Calu3 (cell line): ENCODE data around the gene WNT7A. TPM values are rescaled to one million over a fixed set of nuclear protein-coding genes. Genes with fewer than 3 reads are reported as not detected.
"Not testable (repeated sequence)": the region's sequence is repeated elsewhere in the genome, so short reads cannot be mapped to it uniquely, and the experiment has no call there.

Experiments
- Bru-seq: library from RNA; stranded (reverse); fragments of 400-500 nt; gene quantifications from one replicate; lab custom pipeline; 2021; lab: Mats Ljungman, UMichigan
- BruChase-seq, 2 experiments: library from RNA; stranded (reverse); fragments of 400-500 nt; gene quantifications; one replicate each; lab custom pipeline; 2021; lab: Mats Ljungman, UMichigan
- BruUV-seq: library from RNA; stranded (reverse); fragments of 400-500 nt; replicated peaks from 2 replicates; lab custom pipeline; 2021; lab: Mats Ljungman, UMichigan
- CTCF ChIA-PET: fragments of 300-600 bp; sonication (Branson Sonifier 250); formaldehyde crosslinking; loops from one replicate; lab custom pipeline; 2022; ENCODE audit warnings: antibody characterized with exemption; lab: Charles Lee
- DNase-seq: peaks from one replicate; pipeline ENCODE4 v3.0.0; 2022
- H3K27ac Mint-ChIP-seq: one replicate; pipeline ENCODE4 v1.8.0; 2022; ENCODE audit warnings: mixed read lengths; ENCODE audit not compliant: unreplicated experiment
- H3K27me3 Mint-ChIP-seq: one replicate; pipeline ENCODE4 v1.8.0; 2022; ENCODE audit warnings: mixed read lengths; ENCODE audit not compliant: unreplicated experiment
- H3K36me3 Mint-ChIP-seq: one replicate; pipeline ENCODE4 v1.8.0; 2022; ENCODE audit warnings: mild to moderate bottlenecking, moderate library complexity, mixed read lengths; ENCODE audit not compliant: insufficient read depth, unreplicated experiment
- H3K4me1 Mint-ChIP-seq: one replicate; pipeline ENCODE4 v1.8.0; 2022; ENCODE audit warnings: mild to moderate bottlenecking, low read depth, mixed read lengths; ENCODE audit not compliant: unreplicated experiment
- H3K4me3 Mint-ChIP-seq: one replicate; pipeline ENCODE4 v1.8.0; 2022; ENCODE audit warnings: mild to moderate bottlenecking, low read depth, moderate library complexity, mixed read lengths; ENCODE audit not compliant: unreplicated experiment
- H3K9me3 Mint-ChIP-seq: one replicate; pipeline ENCODE4 v1.8.0; 2022; ENCODE audit warnings: low read depth, mixed read lengths; ENCODE audit not compliant: unreplicated experiment
- CTCF ChIP-seq: fragments of 200-600 bp; IDR thresholded peaks from one replicate; pipeline ENCODE4 v1.8.0; 2022; ENCODE audit warnings: antibody characterized with exemption; ENCODE audit not compliant: unreplicated experiment
- intact Hi-C: fragments of 100-400 bp; cut with micrococcal nuclease; formaldehyde crosslinking; loops from one replicate; pipeline ENCODE4 v1.10.0; 2022; ENCODE audit not compliant: unreplicated experiment
- long read RNA-seq: library from polyadenylated mRNA; stranded (forward); transcript quantifications from one replicate; pipeline ENCODE4 v2.0.0, GENCODE V29; 2022
- total RNA-seq: library from RNA; stranded (reverse); gene quantifications from 2 replicates; pipeline ENCODE4 v1.2.3, GENCODE V29; 2022

Gene WNT7A
- total RNA-seq (2.7 and 3.5 TPM in 2 replicates), Bru-seq, nascent RNA (percentile 37 among the genes with signal in this experiment), BruChase-seq, experiment 1, labeled RNA remaining after a 6-hour chase (percentile 30 among the genes with signal in this experiment), BruChase-seq, experiment 2, labeled RNA remaining after a 2-hour chase (percentile 35 among the genes with signal in this experiment)
- long read RNA-seq, full-length matches to known transcripts: 4 of 4 reads
- long read RNA-seq, partial matches to known transcripts: 0 of 4 reads
- long read RNA-seq, other reads (novel, unspliced or antisense): 0 of 4 reads

- peaks cover 45% of the 10 kb centered on the region for H3K27me3 Mint-ChIP-seq
- intact Hi-C loops: loop anchor here (1.0 to 10.0 kb wide), 2 partner anchors 222 to 385 kb away; no protein-coding TSS in a partner anchor
- TF ChIP-seq CTCF: peak; percentile 95
- peak within 1 kb of the TSS; percentile 82 for H3K4me3 Mint-ChIP-seq
- H3K36me3 Mint-ChIP-seq: peaks cover 12% of the 10 kb centered on the region
- no peaks in the 10 kb centered on the region for H3K9me3 Mint-ChIP-seq
- no peak within 1 kb of the TSS for H3K27ac Mint-ChIP-seq
- no TSS peak for BruUV-seq
- peak; percentile 78 for DNase-seq
- CTCF ChIA-PET: interaction anchor here (0.5 to 3.6 kb wide), 14 partner anchors 16 to 871 kb away, joined by 3 to 51 read pairs (median 4); partner anchors contain the start of gene HDAC11
- no peaks in the 10 kb centered on the region for H3K4me1 Mint-ChIP-seq
Observed at GRCh38 chr3:13879946-13880810, at the start of gene WNT7A. WNT7A (minus strand) TSS chr3:13880071; CDS start chr3:13879816, 255 bp downstream.

- H3K36me3 Mint-ChIP-seq, H3K27ac Mint-ChIP-seq, DNase-seq, H3K4me3 Mint-ChIP-seq, BruUV-seq, intact Hi-C loops, H3K4me1 Mint-ChIP-seq, CTCF ChIA-PET: not testable (repeated sequence)
- H3K9me3 Mint-ChIP-seq: peaks cover 16% of the 10 kb centered on the region
- H3K27me3 Mint-ChIP-seq: peaks cover 35% of the 10 kb centered on the region
Observed at GRCh38 chr3:13928741-13929140, 48.9 kb upstream of the WNT7A start.

GRCh38 chr3:13927295-13927694 is 47.4 kb upstream of the WNT7A start:
- Mint-ChIP-seq H3K27ac (no peak overlapping the region), H3K4me1 (no peaks in the 10 kb centered on the region), H3K9me3 (peaks cover 14% of the 10 kb centered on the region), H3K27me3 (peaks cover 35% of the 10 kb centered on the region), H3K36me3 (no peaks in the 10 kb centered on the region), H3K4me3 (no peak overlapping the region)
- intact Hi-C loops: no loop called here
- peak; percentile 16 for TF ChIP-seq CTCF
- no TSS peak for BruUV-seq
- DNase-seq: no peak
- CTCF ChIA-PET: no interaction called here

GRCh38 chr3:13916375-13916774 is 36.5 kb upstream of the WNT7A start:
- Mint-ChIP-seq H3K36me3 (no peaks in the 10 kb centered on the region), H3K27ac (no peak overlapping the region), H3K27me3 (no peaks in the 10 kb centered on the region), H3K4me3 (no peak overlapping the region), H3K9me3 (peaks cover 9% of the 10 kb centered on the region), H3K4me1 (no peaks in the 10 kb centered on the region)
- CTCF ChIA-PET: no interaction called here
- TF ChIP-seq CTCF: no peak
- BruUV-seq: no TSS peak
- intact Hi-C loops: no loop called here
- DNase-seq: no peak
